Measurements from ENCODE around the gene CPO. TPM values are rescaled to one million over a fixed set of nuclear protein-coding genes. Genes with fewer than 3 reads are reported as not detected.

CPO gene
- total RNA-seq, 4 donors from 2014 or later: 0.26 to 1.1 (median 0.48) TPM

GRCh38 chr2:206968134-206969086, 29.1 kb downstream of the CPO start:
- ATAC-seq (no peak), DNase-seq (no peak)
- no peak overlapping the region for H3K4me3 ChIP-seq
- H3K27me3 ChIP-seq: no peaks in the 10 kb centered on the region
- peaks cover 0 to 11% of the 10 kb centered on the region in 2 donors for H3K4me1 ChIP-seq
- intact Hi-C loops (cut with DNase I; ENCODE audit: low total_unique reads): no loop called here
- no peaks in the 10 kb centered on the region for H3K36me3 ChIP-seq
- no peak overlapping the region for H3K27ac ChIP-seq
- in situ Hi-C loops (cut with MboI; ENCODE audit: low sequenced_read_pairs in 4 of 4): no loop called here
- no peaks in the 10 kb centered on the region for H3K9me3 ChIP-seq
- TF ChIP-seq CTCF (IDR thresholded peaks at IDR 0.05 in 4 of 5, conservative IDR thresholded peaks at IDR 0.05 in 1 of 5) (no peak), POLR2A (IDR thresholded peaks at IDR 0.05) (no peak)

DNA sequence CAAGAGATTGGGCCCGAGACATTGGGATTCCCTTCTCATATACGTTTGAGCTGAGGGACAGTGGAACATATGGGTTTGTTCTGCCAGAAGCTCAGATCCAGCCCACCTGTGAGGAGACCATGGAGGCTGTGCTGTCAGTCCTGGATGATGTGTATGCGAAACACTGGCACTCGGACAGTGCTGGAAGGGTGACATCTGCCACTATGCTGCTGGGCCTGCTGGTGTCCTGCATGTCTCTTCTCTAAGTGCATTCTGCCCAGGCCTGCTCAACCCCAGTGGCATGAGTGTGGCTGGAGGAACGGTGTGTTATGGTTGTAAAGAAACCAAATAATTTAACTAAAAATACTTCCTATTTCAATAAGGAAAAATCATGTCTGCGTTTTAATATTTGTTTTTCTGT, 29.9 kb downstream of the CPO start:
- TF ChIP-seq POLR2A (IDR thresholded peaks at IDR 0.05) (no peak), CTCF (IDR thresholded peaks at IDR 0.05 in 4 of 5, conservative IDR thresholded peaks at IDR 0.05 in 1 of 5) (no peak)
- no peak overlapping the region for H3K4me3 ChIP-seq
- H3K4me1 ChIP-seq: peaks cover 0 to 11% of the 10 kb centered on the region in 2 donors
- no peaks in the 10 kb centered on the region for H3K9me3 ChIP-seq
- no peaks in the 10 kb centered on the region for H3K36me3 ChIP-seq
- H3K27me3 ChIP-seq: no peaks in the 10 kb centered on the region
- intact Hi-C loops (cut with DNase I; ENCODE audit: low total_unique reads): no loop called here
- in situ Hi-C loops (cut with MboI; ENCODE audit: low sequenced_read_pairs in 4 of 4): no loop called here
- no peak for ATAC-seq
- no peak overlapping the region for H3K27ac ChIP-seq
- DNase-seq: no peak

DNA sequence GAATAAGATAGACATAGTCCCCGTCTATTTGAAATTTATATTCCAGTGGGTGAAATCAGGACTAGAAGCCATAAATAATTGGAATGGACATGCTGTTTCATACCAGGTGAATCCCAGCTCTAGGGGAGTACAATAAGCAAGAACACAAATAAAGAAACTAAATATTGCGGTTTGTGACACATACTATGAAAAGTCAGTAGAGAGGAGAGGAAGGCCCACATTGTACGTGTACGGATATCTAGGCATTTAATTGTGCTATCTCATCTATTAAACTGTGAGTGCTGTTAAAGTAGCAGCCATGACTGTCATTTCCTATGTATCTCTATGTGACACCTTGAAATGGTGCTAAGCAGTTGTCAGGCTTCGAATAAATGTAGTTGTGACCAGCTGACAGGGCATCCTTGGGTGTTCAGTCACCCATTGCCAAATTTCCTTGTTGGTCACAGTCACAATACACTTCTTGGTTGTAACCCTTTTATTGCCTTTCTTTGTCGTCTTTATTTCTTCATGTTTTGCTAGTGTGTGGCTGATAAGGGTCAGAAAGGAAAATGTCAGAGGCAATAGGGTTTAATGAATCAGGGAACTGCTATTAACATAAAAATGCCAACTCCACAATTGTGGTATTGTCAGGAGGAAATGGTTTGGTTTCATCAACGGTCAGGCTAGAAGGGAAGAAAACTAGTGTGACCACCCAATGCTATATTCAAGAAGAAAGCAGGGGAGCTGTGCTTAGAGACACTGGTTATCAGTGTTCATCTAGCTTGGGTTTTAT, 31.5 kb downstream of the CPO start:
- TF ChIP-seq POLR2A (IDR thresholded peaks at IDR 0.05) (no peak), CTCF (IDR thresholded peaks at IDR 0.05 in 4 of 5, conservative IDR thresholded peaks at IDR 0.05 in 1 of 5) (no peak)
- H3K9me3 ChIP-seq: no peaks in the 10 kb centered on the region
- no peaks in the 10 kb centered on the region for H3K36me3 ChIP-seq
- DNase-seq (no peak), ATAC-seq (no peak)
- intact Hi-C loops (cut with DNase I; ENCODE audit: low total_unique reads): no loop called here
- no peak overlapping the region for H3K4me3 ChIP-seq
- H3K27me3 ChIP-seq: no peaks in the 10 kb centered on the region
- H3K27ac ChIP-seq: peak overlapping the region in 2 of 4 donors; percentile 11 to 31
- in situ Hi-C loops (cut with MboI; ENCODE audit: low sequenced_read_pairs in 4 of 4): no loop called here
- H3K4me1 ChIP-seq: peaks cover 0 to 11% of the 10 kb centered on the region in 2 donors

DNA sequence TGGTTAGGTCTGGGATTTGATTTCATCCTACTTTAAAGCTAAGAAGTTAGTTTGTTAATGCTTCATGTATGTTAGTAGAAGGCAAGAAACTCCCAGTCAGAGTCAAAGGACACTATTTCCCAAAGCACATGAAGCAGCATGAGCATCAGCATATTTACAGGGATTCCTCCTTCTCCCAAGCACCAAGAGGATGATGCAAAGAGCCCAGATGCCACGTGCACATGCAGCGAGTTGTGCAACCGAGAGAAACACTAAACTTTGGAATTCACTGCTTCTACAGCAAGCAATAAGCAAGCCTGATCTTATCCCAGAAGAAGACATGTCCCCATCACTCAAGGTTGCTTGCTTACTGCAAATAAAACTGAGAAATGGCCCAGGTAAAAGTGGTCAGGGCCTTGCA, 32.5 kb downstream of the CPO start:
- intact Hi-C loops (cut with DNase I; ENCODE audit: low total_unique reads) (no loop called here), in situ Hi-C loops (cut with MboI; ENCODE audit: low sequenced_read_pairs in 4 of 4) (no loop called here)
- DNase-seq (peak; percentile 34 to 63), ATAC-seq (peak; percentile 71 to 76)
- Histone ChIP-seq H3K4me1 (peaks cover 0 to 11% of the 10 kb centered on the region in 2 donors), H3K27ac (peak overlapping the region in 1 of 4 donors; percentile 11), H3K4me3 (no peak overlapping the region), H3K27me3 (no peaks in the 10 kb centered on the region), H3K36me3 (no peaks in the 10 kb centered on the region), H3K9me3 (no peaks in the 10 kb centered on the region)
- no peak for TF ChIP-seq POLR2A (IDR thresholded peaks at IDR 0.05)
- no peak for TF ChIP-seq CTCF (IDR thresholded peaks at IDR 0.05 in 4 of 5, conservative IDR thresholded peaks at IDR 0.05 in 1 of 5)
